Measurements from ENCODE around the gene PACC1. TPM values are rescaled to one million over a fixed set of nuclear protein-coding genes. Genes with fewer than 3 reads are reported as not detected.
"Not testable (repeated sequence)": the region's sequence is repeated elsewhere in the genome, so short reads cannot be mapped to it uniquely, and the experiment has no call there.

Gene PACC1
- total RNA-seq, 1 donor from 2014 or later, result 4.8 TPM

GRCh38 chr1:212326541-212326940 lies 88.1 kb downstream of the PACC1 start:
- no peak for DNase-seq

GRCh38 chr1:212323066-212323465 lies 91.6 kb downstream of the PACC1 start:
- DNase-seq, result no peak

GRCh38 chr1:212321031-212321430 lies 93.7 kb downstream of the PACC1 start:
- not testable (repeated sequence) for DNase-seq

- no peak for DNase-seq
Measured at GRCh38 chr1:212317916-212318315, 96.8 kb downstream of the PACC1 start.

GRCh38 chr1:212315907-212316306 lies 98.8 kb downstream of the PACC1 start:
- no peak for DNase-seq

GRCh38 chr1:212315184-212315583 lies 99.5 kb downstream of the PACC1 start:
- no peak for DNase-seq

Small RNA genes lying within 50 kb of the gene (small RNA-seq; reads per million reads assigned to genes)
- gene SNORA16B (ENCODE audit: low replicate concordance), result not detected

Other genes starting within 250 kb of the PACC1 start
- 38.3 TPM for gene PPP2R5A, start 129.5 kb downstream of the PACC1 start, total RNA-seq
- gene NENF, start 18.0 kb upstream of the PACC1 start, total RNA-seq, result 36.4 TPM
- 32.7 TPM for gene ATF3, start 193.9 kb upstream of the PACC1 start, total RNA-seq

Measured in skin of body (tissue), 3 donors.